Panc1 (cell line): ENCODE measurements around the gene KIAA1958.

Experiments used
- TF ChIP-seq, protein P1 (sequence below): fragments of 450-650 bp; IDR thresholded peaks from 2 replicates; pipeline ENCODE4 v1.5.1; 2017; ENCODE audit warnings: mild to moderate bottlenecking
- TF ChIP-seq, protein P2 (sequence below), 2 experiments: IDR thresholded peaks; 2 replicates each; pipeline ENCODE4 v1.6.1; 2011 to 2012; ENCODE audit warnings: low read depth in 2 of 2, control low read depth in 1 of 2, low read length in 1 of 2, mild to moderate bottlenecking in 1 of 2, moderate library complexity in 1 of 2; ENCODE audit not compliant: insufficient read depth in 1 of 2

DNA sequence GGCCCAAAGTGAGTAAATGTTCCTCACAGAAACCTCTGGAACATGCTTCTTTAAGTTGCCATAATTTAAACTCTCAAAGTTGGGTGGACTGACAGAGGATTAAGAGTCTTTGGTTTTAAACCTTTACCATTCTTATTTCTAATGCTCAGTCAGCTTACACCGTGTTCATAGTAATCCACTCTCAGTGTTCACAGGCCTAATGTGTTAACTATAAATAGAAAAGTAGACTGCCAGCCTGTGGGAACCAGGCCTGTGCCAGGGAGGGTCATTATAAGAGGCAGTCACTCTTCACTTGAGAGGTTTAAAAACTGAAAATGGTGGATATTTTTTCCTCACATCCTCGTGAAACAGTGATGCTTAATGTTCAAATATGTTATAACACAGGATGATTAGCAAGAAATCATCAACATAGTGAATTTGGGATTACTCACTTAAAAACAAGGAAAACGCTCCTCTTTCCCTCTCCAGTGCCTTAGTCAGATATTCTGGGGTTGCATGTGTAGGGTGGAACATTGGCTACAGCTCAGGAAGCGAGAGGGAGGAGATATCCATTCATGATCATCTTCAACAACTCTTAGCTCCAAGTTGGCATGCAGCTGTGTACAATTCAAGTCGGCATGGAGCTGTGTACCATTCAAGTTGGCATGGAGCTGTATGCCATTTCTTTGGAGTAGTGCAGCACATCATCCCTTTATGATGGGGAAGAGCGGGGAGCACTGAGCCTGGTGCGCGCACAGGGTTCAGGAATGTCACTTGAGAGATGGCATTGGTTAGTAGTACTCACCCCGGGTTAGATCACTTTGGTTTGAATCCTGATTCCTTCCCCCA lies 65.8 kb downstream of the KIAA1958 start:
- TF ChIP-seq, protein P1, sequence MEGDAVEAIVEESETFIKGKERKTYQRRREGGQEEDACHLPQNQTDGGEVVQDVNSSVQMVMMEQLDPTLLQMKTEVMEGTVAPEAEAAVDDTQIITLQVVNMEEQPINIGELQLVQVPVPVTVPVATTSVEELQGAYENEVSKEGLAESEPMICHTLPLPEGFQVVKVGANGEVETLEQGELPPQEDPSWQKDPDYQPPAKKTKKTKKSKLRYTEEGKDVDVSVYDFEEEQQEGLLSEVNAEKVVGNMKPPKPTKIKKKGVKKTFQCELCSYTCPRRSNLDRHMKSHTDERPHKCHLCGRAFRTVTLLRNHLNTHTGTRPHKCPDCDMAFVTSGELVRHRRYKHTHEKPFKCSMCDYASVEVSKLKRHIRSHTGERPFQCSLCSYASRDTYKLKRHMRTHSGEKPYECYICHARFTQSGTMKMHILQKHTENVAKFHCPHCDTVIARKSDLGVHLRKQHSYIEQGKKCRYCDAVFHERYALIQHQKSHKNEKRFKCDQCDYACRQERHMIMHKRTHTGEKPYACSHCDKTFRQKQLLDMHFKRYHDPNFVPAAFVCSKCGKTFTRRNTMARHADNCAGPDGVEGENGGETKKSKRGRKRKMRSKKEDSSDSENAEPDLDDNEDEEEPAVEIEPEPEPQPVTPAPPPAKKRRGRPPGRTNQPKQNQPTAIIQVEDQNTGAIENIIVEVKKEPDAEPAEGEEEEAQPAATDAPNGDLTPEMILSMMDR: no peak
- TF ChIP-seq, protein P2, sequence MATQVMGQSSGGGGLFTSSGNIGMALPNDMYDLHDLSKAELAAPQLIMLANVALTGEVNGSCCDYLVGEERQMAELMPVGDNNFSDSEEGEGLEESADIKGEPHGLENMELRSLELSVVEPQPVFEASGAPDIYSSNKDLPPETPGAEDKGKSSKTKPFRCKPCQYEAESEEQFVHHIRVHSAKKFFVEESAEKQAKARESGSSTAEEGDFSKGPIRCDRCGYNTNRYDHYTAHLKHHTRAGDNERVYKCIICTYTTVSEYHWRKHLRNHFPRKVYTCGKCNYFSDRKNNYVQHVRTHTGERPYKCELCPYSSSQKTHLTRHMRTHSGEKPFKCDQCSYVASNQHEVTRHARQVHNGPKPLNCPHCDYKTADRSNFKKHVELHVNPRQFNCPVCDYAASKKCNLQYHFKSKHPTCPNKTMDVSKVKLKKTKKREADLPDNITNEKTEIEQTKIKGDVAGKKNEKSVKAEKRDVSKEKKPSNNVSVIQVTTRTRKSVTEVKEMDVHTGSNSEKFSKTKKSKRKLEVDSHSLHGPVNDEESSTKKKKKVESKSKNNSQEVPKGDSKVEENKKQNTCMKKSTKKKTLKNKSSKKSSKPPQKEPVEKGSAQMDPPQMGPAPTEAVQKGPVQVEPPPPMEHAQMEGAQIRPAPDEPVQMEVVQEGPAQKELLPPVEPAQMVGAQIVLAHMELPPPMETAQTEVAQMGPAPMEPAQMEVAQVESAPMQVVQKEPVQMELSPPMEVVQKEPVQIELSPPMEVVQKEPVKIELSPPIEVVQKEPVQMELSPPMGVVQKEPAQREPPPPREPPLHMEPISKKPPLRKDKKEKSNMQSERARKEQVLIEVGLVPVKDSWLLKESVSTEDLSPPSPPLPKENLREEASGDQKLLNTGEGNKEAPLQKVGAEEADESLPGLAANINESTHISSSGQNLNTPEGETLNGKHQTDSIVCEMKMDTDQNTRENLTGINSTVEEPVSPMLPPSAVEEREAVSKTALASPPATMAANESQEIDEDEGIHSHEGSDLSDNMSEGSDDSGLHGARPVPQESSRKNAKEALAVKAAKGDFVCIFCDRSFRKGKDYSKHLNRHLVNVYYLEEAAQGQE (IDR thresholded peaks at IDR 0.05; ENCODE audit: insufficient read depth in 1 of 2, low read depth in 2 of 2, low read length in 1 of 2): no peak
